NAMALWA (cell line): ENCODE data around the gene CCRL2.
"Not testable (repeated sequence)": the region's sequence is repeated elsewhere in the genome, so short reads cannot be mapped to it uniquely, and the experiment has no call there.

Source experiments
- DNase-seq: peaks from one replicate; pipeline ENCODE4 v3.0.0-alpha.2; 2015; ENCODE audit warnings: low spot score

The CCRL2 gene

DNA sequence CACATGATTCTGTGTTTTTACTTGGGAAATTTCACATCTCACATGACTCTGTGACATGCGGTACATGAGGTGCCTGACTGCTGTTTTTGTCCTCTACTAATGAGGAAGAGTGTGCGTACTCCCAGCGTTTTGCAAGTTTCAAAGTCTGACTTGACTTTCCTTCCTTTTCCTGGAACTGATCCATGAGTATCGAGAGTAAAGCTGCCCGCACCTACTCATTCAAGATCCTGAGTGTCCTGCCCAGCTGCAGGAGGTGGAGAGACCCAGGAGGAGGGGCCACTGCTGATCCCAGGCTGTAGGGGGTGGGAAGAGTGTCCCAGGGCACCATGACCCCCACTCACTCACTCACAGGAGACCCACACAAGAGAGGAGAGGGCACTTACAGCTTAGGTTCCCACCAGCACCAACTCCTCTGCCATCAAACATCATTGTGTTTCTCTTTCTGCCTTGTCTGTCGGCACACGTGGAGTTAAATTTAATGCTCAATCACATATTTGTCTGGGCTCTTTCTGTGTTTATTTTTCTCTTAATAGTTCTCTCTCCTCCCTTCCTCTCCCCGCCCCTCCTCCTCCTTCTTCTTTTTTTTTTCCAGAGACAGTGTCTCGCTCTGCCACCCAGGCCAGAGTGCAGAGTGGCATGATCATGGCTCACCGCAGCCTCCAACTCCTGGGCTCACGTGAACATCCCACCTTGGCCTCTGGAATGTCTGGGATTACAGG lies 1.6 kb upstream of the CCRL2 start:
- DNase-seq = no peak

DNA sequence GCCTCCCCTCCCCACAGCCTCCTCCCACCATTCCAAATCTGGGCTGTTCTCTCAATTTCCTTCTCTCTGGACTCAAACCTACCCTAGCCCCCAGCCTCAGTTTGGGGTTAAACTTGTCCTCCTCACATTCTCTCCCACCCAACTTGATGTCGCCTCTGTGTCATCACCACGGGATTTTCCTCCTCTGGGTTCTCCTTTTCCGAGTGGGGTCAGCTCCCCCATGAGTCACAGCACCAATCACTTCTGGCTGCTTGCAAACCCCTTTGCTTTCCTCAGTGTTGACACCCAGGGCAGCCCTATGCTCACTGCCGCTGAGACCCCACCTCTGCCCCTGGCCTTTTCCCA lies 644 bp upstream of the CCRL2 start:
- DNase-seq = no peak

DNA sequence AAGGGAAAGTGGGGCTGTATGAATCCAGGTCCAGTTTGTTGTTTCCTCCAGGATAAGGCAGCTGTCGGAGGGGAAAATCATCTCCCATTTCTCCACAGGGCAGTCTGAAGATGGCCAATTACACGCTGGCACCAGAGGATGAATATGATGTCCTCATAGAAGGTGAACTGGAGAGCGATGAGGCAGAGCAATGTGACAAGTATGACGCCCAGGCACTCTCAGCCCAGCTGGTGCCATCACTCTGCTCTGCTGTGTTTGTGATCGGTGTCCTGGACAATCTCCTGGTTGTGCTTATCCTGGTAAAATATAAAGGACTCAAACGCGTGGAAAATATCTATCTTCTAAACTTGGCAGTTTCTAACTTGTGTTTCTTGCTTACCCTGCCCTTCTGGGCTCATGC lies 911 bp downstream of the CCRL2 start:
- DNase-seq = no peak

DNA sequence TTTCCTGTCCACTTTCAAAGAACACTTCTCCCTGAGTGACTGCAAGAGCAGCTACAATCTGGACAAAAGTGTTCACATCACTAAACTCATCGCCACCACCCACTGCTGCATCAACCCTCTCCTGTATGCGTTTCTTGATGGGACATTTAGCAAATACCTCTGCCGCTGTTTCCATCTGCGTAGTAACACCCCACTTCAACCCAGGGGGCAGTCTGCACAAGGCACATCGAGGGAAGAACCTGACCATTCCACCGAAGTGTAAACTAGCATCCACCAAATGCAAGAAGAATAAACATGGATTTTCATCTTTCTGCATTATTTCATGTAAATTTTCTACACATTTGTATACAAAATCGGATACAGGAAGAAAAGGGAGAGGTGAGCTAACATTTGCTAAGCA lies 1.8 kb downstream of the CCRL2 start:
- DNase-seq = no peak

DNA sequence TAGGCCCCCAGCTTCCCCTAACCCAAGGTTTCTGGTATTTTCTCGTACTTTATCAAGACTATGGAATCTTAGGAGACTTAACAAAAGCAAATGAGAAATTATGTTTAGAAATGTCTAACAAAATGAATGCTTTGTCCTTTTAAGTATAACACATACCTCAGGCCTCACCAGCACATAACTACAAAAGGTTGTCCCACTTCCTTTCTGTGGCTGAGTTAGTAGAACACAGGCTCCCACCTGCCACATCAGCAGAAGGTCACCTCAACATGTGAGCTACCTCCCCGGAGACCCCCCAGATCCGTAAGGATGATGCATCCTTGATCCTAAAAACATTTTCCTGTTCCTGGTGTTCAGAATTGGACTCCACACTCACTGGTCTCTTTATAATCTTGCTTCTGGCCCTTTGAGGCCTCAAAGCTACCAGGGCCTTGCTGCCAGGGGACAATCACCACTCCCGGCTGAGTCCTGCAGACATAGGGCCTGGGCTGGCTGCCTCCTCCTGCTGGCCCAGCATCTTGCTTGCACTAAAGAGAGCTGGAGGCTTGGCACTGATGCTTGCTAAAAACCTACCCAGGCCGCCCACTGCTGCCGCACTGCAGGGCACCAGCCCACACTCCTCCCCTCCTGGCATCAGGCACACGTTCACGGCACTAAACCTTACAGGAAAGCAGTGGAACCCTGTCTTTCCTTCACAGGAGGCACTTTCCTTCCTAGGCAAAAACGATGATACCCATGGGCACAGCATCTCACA lies 2.9 kb downstream of the CCRL2 start:
- DNase-seq = no peak

DNA sequence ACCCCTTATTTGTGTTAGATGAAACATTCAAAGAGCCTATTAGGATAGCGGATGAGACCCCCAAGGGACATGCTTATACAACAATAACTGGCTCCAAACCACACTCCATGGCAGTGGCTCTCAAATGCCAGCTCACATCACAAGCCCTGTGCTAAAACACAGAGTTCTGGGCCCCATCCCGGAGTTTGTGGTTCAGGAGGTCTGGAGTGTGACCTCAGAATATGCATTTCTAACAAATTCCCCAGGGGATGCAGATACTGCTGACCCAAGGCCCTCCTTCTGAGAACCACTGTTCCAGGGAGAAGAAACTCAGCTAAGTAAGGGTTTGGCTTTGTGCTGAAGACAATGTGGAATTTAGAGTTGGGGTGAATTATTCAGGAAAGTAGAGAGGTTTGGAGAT lies 3.6 kb downstream of the CCRL2 start:
- no peak for DNase-seq

DNA sequence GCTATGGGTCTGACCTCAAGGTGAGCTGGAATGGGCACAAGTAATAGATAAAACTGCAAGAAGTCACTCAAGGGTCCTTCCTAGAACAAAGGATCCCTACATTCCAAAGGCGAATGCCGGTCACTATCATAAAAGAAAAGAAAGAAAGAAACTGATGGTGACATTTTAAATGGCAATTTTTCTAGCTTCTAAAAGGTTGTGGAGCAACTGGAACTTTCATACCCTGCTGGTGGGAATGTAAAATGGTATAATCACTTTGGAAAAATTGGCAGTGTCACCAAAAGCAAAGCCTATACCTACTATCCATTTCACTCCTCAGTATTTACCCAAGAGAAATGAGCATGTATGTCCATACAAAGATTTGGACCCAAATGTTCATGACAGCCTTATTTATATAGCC lies 4.2 kb downstream of the CCRL2 start:
- no peak for DNase-seq

DNA sequence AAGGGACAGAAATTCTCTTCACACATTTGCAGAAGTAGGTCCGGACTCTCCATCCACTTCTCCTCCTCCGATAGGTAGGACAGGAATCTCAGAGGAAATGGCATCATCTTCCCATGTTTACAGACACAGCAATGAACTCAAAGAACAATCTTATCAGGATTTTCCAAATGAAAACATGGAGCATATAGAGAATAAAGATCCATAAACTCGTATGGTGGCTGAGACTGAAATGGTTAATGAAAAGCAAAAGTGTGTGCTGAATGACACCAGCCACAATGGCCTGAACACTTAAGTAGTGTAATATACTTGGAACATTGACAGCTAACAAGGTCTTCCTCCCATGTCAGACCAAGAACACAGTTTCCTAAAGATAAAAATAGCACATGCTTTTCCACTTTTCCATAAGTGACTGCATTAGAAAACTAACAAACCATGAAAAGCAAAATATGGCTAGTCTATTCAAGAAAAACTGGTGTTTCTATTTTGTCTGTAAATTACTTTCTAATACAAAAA lies 5.8 kb downstream of the CCRL2 start:
- DNase-seq = no peak

DNA sequence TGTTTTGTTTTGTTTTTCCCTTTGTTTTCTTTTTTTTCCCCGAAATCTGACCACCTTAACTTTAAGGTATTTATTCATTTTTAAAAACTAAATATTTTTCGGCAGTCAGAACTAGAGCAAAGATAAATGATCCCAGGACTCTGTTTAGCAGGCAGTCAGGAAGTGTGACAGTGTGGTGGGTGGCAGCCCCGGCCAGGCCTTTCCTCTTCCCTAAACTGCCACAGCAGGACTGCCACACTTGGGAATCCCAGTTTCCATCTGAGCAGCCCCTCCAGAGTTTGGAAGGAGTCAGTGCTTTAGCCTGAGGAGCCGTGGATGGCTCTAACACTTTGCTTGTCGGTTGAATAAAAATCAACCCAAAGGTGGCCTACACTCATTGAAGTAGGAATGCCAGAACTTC lies 6.9 kb downstream of the CCRL2 start:
- no peak for DNase-seq

DNA sequence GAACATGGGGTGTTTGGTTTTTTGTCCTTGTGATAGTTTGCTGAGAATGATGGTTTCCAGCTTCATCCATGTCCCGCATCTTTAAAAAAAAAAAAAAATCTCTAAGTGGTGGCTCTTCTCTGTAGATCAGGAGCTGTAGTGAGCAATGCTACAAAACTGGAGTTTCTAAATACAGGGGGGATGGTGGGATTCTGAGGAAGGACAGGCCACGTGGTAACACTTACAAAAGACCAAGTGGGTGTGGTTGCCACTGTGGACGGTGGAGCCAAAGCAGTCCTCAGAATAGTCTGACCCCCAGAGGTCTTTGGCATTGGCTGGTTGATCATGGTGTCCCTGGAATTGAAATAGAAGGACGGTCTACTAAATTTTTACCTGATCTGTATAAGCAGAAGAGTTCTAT lies 7.7 kb downstream of the CCRL2 start:
- DNase-seq = no peak

DNA sequence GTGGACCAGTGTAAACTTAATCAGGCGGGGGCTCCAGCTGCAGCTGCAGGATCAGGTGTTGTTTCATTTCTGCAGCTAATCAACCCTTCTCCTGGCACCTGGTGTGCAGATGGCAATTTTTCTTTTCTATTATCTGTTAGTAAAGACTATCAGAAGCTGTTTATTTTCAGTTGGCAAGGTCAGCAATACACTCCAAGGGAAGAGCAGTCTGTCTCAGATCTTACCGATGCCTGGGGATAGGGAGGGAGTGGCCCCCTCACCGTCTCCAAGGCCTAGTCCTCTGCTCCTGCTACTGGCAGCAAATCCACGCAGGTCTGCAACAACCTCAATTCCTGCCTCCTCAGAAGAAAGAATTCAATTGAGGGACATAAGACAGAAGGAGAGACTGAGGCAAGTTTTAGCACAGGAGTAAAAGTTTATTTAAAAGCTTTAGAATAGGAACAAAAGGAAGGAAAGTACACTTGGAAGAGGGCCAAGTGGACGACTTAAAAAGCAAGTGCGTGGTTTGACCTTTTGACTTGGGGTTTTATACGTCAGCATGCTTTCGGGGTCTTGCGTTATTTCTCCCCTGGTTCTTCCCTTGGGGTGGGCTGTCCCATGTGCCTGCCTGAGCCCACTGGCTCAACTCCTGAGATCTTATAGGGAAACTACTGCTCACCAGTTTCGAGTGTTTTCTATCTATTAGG lies 9.2 kb downstream of the CCRL2 start:
- peak; percentile 10 for DNase-seq

DNA sequence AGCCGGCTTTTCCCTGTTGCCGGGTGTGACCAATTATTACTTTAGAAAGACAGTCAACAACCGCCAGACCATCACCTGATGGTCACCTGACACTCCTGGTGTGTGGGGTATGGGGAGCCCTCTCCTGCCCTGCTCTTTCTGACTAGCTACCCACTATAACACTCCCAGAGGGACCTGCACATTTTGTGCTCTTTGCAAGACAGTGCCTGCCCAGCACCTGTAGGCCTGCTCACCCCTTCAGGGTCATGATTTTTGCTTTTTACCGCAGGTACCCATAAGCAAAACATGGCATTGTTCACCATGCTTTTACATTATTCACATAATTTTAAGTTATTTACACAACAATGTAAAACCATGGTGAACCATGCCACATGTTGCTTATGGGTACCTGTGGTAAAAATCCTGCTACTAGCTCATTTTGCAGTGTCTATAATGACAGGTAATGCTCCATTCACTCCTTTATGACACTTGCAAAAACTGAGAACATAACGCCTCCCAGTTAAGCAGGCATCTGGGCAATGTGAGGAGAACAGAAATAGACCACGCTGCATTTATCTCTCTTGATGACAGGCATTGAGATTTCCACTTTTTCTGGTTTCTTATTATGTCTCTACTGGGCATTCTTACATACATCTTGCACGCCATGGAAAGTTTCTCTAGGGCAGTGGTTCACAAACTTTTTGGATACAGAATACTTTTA lies 9.9 kb downstream of the CCRL2 start:
- DNase-seq = no peak

DNA sequence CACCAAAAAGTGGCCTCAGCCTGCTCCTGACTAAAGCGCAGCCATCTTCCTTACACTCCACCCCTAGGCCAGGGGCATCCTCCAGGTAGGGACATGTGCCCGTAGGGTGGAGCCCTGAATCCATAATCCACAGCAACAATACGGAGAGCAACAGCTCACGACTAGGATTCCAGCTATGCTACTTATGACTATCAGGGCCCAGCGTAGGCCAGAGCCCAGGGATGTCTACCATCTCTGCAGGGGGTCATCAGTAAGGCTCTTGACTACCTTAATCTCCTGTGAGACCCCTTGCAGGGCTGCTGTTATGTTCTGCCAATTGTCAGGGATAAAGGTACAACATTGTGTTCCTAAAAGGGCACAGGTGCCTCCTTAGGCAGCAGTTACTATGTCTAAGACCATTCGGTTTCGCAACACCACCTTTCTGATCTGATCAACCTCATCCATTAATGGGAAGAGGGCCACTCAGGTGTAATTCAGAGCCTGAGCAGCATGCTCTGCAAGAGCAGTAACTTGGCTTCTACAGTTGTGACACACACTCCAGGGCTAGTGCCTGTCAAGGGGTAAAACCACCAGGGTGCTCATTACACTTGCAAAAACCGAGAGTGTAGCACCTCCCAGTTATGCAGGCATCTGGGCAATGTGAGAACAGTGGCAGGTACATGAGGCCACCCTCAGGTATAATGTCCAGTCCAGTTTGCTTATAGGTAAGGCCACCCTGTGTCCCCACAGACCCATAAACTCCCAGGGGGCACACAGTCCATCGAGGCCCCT lies 11.0 kb downstream of the CCRL2 start:
- DNase-seq = no peak

DNA sequence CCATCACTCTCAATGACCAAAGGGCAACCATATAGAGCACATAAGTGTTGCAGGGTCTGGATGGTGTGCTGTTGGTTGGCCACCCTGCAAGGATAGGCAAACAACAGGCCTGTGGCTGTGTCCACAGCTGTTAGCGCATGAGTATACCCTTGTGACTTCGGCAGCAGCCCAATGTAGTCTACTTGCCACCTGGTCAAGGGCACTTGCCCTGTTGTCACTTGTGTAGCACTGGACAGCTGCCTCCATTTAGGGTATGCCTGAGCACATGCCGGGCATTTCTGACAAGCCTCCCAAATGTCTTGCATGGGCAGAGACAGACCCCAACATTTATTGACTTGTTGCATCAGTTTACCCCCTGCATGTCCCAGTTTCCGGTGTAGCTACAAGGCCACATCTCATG lies 12.8 kb downstream of the CCRL2 start:
- no peak for DNase-seq

DNA sequence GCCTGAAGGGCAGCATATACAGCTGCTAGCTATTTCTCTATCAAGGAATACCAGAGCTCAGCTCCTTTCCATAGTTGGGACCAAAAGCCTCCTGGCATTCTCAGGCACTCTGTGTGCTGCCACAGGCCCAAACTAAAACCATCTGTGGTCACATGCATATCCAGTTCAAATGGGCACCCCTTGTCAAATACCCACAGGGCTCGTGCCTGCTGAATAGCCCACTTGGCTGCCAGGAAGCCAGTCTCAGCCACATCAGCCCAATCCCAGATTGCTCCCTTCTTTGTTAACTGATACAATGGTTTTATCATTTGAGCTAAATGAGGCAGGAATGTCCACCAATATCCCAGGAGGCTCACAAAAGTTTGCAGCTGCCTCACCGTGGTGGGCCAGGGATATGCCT lies 13.9 kb downstream of the CCRL2 start:
- DNase-seq = no peak

DNA sequence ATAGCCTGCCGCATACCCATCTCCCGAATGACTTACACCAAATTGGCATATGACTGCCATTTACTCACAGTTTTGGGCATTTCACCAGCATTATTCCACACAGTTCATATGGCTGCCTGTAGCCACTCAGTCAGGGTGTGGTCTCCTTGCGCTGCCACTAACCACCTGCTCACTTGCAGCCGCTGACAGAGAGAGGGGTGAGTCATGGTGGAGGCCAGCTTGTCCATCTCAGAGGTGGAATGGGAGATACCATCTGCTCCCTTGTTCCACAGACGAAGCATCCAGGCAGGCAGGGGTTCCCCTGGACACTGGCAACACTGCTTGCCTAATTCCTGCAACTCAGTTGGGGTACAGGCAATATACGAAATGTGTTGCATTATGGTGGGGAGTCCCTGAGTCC lies 15.6 kb downstream of the CCRL2 start:
- DNase-seq = no peak

DNA sequence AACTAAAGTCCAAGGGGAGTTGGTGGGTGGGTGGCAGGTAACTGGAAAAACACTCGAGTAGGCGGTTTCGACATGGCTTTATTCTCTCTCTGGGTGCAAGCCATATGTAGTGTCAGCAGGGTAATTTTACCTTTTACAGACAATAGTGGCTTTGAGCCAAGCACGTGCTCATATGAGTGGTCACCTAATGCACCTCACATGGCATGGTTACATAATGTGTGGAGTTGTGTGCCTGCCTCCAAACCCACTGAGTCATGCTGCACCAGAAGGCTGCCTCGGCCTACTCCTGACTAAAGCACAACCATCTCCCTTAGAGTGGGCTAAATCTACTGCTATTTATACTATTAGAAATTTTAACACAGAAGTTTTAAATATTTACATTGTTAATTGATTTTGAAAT lies 16.5 kb downstream of the CCRL2 start:
- no peak for DNase-seq

DNA sequence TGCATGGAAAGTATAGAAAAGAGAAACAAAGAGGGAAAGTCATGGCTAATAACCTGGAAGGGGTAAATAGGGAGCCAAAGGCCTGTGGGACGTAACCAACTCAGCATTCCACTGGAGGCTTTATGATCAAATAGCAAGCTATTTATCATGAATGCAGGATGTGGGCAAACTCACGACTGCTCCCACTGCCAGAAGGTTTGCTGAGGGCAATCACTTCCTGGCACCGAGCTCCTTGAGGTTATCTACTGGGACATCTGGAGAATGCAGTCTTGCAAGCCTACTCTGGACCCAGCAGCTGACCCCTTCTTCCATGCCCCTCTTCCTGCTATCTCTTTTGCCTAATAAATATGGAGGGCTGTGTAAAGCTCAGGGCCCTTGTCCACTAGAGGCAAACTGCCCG lies 19.4 kb downstream of the CCRL2 start:
- DNase-seq = not testable (repeated sequence)

DNA sequence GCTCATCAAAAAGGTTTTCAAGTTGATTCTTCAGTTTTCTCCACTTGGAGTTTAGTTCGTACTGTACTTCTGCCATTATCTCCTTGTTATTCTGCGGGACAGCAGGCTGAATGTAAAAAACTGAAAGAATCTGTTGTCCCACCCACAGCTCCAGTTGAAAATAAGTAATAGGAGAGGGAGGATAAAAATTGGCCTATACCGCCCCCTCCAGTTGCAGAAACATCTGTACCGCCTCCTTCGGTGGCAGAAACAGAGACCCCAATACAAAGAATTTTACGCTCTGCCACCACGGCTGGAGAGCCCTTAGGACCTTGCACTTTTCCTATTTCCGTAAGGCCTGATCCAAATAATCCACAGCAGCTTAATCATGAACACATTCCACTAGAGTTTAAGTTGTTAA lies 20.3 kb downstream of the CCRL2 start:
- DNase-seq = not testable (repeated sequence)

DNA sequence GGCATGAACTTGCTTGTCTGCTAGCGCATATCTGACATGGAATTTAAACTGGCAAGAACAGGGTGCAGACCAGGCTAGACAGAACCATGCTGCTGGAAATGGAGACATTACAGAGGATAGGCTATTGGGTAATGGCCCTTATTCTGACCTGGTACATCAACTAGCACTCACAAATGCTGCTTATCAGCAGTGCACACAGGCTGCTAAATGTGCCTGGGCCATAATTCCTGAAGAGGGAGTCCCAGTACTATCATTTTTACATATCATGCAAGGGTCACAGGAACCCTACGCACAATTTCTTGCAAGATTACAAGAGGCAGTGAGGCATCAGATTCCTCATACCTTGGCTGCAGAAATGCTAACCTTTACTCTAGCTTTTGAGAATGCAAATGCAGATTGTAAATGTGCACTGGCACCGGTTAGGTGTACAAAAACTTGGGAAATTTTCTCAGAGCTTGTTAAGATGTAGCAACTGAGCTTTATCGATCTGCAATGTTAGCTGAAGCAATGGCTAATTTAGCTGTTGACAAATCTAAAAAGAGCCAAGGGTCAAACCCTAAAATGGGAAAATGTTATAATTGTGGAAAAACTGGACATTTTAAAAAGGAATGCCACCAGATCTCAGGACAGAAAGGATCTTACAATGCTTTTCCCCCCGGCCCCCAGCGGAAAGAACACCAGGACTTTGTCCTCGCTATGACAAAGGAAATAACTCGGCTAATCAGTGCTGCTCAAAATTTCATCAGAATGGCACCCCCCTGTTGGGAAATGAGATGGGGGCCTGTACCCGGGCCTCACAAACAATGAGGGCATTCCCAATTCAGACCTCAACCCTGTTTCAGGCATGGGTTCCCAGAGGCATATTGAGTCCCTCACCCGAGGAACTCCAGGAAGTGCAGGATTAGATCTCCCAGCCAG lies 21.1 kb downstream of the CCRL2 start:
- DNase-seq = no peak

DNA sequence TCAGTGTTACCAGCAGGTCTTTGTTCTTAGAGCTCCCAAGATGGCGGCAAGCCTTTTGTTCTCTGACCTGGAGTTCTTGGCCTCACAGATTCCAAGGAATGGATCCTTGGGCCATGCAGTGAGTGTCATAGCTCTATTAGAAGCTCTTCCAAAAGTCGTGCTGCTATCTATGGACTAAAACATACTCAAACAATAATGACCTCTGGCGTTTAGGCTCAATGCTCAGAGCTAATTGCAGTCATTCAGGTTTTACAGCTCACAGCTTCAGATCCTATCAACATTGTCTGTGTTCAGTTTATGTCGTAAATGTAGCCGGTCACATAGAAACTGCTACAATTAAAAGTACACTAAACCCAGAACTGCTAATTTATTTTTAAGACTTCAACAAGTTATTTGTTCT lies 22.2 kb downstream of the CCRL2 start:
- DNase-seq = no peak
